Choroid plexus epithelial cell (primary cell): ENCODE data around the gene PNRC2.

Experiments used
- DNase-seq: peaks from one replicate; pipeline ENCODE4 v3.0.0-alpha.2; 2010; ENCODE audit warnings: low read depth
- H3K4me3 ChIP-seq: 2 replicates; pipeline ENCODE4 v1.5.1; 2011; ENCODE audit warnings: low read depth, mild to moderate bottlenecking, control low read depth, low read length, moderate library complexity
- CTCF ChIP-seq: conservative IDR thresholded peaks from 2 replicates; pipeline ENCODE4 v1.5.1; 2011; ENCODE audit warnings: low read depth, mild to moderate bottlenecking, control low read depth, inconsistent platforms, low read length, moderate library complexity

PNRC2 gene

DNA sequence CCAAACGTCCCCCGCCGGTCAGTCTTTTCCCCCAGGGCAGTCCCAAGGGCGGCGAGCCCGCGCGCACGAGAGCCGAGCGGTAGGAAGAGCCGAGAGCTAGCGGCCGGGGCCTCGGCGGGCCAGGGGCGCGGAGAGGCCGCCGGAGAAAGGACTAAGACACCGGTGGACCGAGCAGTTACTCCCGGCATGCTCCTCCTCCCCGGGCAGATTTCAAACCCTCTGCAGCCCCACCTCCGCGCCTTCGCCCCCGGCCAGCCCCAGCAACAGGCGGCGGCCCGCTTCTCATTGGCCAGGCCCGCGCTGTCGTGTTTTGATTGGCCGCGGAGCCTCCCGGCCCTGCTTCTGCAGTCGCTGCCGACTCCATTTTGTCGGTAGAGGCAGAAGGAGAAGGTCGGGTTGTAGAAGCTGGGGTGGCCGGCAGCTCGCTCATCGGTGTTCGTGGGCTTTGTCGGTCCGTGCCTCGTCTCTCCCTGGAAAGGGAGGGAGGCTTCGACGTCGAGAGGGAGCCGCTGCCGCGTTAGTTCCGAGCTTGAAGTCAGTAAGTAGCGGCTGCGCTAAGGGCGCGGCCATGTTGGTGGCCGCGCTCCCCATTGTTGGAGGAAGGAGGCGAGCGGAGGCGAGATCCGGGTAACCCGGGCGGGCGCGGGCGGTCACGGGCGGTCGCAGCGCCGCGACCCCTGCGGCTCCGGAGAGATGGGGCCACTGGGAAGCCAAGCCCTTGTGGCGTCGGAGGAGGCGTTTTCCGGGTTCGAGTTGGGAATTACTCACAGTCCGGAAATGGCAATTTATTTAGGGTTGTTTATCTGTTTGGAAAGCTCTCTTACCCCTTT is at the start of gene PNRC2:
PNRC2 (plus strand) TSS at position 368 of the 830 bp plus-strand sequence. CDS start 1,630 bp downstream, outside the sequence.
- TF ChIP-seq CTCF = no peak
- H3K4me3 ChIP-seq = peak within 1 kb of the TSS; percentile 71
- DNase-seq = peak; percentile 98

GRCh38 chr1:23910144-23910543 is 49.5 kb upstream of the PNRC2 start:
- no peak for TF ChIP-seq CTCF
- no peak for DNase-seq
- no peak overlapping the region for H3K4me3 ChIP-seq

GRCh38 chr1:23910553-23911246 is 48.9 kb upstream of the PNRC2 start:
- no peak for DNase-seq
- TF ChIP-seq CTCF = no peak

DNA sequence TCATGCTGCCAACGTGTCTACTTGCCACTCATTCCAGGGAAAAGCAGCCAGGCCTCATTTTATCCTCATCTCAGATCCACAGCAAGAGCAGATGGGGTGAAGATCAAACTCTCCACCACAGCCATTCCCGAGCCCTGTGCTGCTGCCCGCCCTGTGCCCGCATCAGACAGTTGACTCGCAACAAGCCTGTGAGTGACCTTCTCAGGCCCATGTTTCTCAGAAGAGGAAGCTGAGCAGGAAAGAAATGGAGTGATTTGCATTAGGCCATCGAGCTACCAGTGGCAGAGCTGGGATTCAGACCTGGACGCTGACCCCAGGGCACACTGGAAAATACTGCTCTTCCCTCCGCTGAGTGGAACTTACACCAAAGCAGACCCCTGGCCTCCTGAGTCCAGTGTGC is 47.7 kb upstream of the PNRC2 start:
- DNase-seq = no peak
- no peak overlapping the region for H3K4me3 ChIP-seq
- no peak for TF ChIP-seq CTCF

More at GRCh38 chr1:23910553-23911246, 48.9 kb upstream of the PNRC2 start:
- no peak overlapping the region for H3K4me3 ChIP-seq

- no peak within 1 kb of the TSS for H3K4me3 ChIP-seq
- no peak for DNase-seq
- TF ChIP-seq CTCF = no peak
These were observed 46.3 kb upstream of the PNRC2 start, which contains the start of gene CNR2 for GRCh38 chr1:23913212-23913880. TSS of gene CNR2 (minus strand) at chr1:23913362. CDS start at chr1:23875617, 37,745 bp downstream.

GRCh38 chr1:23914921-23915320 is 44.7 kb upstream of the PNRC2 start:
- no peak for DNase-seq
- no peak for TF ChIP-seq CTCF
- H3K4me3 ChIP-seq = no peak overlapping the region
